Measurements from ENCODE around the gene HOXA5. TPM values are rescaled to one million over a fixed set of nuclear protein-coding genes. Genes with fewer than 3 reads are reported as not detected.
A peak's percentile ranks its signal among the peaks of the same experiment; 100 is the strongest.

Gene HOXA5
- total RNA-seq, 4 donors from 2014 or later, result 18.3 to 89.8 (median 31.6) TPM

DNA sequence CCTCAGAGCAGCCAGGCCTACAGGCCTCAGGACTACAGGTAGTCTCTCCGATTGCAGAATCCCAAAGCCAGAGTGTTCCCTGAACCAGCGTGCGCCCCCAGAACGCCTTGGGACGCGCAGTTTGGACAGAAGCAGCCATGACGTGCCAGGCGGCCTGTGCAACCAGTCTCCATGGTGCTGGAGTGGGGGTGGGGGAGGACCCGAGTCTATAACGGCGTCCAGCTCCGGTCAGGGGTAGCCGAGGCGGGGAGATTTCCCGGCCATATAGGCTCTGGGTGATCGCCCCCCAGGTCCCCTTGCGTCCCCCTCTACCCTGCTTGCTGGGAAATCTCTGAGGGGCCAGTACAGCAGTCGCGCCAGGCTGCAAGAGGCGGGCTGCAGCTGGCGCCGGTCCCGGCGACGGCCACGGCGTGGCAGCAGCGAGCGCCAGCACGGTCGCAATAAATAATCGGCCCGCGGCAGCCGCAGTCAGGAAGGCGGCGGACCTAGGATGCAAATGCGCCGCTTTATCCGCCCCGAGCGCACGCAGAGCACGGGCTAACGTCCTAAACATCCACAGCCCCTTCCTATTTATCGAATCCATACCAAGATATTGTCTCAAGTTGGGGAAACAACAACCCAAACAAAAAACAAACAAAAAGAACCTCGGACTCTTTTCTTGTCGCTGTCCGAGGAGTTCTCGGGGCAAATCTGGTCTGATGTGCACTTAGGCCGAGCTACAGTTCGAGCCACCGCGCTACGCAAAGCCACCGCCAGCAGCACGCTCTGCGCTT is 7.3 kb upstream of the HOXA5 start:
- H3K9me3 ChIP-seq, result no peaks in the 10 kb centered on the region
- in situ Hi-C loops (cut with MboI; ENCODE audit: low pct_ligation_motif_present in 1 of 4, low pct_unique_long_range_greater_than_20kb in 1 of 4, low sequenced_read_pairs in 3 of 4), result loop anchor here in 3 of 4 donors (10.0 to 25.0 kb wide), 4 partner anchors 786 to 1288 kb away; no protein-coding TSS in a partner anchor
- H3K27ac ChIP-seq, result peak overlapping the region; percentile 95 to 99 (median 98)
- DNase-seq, result peak; percentile 86
- H3K27me3 ChIP-seq, result peaks cover 58% of the 10 kb centered on the region
- 1% methylated on average over 48 of the region's 58 CpGs; no CpG with 5 or more reads in 1 of the 2 donors for WGBS, 2 donors (ENCODE audit: low coverage in 1 of 2)
- no peaks in the 10 kb centered on the region for H3K36me3 ChIP-seq
- peaks cover 21 to 85% (median 64%) of the 10 kb centered on the region in 4 donors for H3K4me1 ChIP-seq
- H3K4me3 ChIP-seq, result peak overlapping the region; percentile 71 to 81 (median 76)
- TF ChIP-seq EP300 (IDR thresholded peaks at IDR 0.05; ENCODE audit: low read depth) (no peak), POLR2AphosphoS5 (IDR thresholded peaks at IDR 0.05) (peak; percentile 96 to 98 (median 98)), POLR2A (IDR thresholded peaks at IDR 0.05) (peak; percentile 96)
- TF ChIP-seq, protein P1, sequence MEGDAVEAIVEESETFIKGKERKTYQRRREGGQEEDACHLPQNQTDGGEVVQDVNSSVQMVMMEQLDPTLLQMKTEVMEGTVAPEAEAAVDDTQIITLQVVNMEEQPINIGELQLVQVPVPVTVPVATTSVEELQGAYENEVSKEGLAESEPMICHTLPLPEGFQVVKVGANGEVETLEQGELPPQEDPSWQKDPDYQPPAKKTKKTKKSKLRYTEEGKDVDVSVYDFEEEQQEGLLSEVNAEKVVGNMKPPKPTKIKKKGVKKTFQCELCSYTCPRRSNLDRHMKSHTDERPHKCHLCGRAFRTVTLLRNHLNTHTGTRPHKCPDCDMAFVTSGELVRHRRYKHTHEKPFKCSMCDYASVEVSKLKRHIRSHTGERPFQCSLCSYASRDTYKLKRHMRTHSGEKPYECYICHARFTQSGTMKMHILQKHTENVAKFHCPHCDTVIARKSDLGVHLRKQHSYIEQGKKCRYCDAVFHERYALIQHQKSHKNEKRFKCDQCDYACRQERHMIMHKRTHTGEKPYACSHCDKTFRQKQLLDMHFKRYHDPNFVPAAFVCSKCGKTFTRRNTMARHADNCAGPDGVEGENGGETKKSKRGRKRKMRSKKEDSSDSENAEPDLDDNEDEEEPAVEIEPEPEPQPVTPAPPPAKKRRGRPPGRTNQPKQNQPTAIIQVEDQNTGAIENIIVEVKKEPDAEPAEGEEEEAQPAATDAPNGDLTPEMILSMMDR (IDR thresholded peaks at IDR 0.05), result peak; percentile 86 to 97 (median 93)
- intact Hi-C loops (cut with DNase I; ENCODE audit: low total_unique reads), result no loop called here

DNA sequence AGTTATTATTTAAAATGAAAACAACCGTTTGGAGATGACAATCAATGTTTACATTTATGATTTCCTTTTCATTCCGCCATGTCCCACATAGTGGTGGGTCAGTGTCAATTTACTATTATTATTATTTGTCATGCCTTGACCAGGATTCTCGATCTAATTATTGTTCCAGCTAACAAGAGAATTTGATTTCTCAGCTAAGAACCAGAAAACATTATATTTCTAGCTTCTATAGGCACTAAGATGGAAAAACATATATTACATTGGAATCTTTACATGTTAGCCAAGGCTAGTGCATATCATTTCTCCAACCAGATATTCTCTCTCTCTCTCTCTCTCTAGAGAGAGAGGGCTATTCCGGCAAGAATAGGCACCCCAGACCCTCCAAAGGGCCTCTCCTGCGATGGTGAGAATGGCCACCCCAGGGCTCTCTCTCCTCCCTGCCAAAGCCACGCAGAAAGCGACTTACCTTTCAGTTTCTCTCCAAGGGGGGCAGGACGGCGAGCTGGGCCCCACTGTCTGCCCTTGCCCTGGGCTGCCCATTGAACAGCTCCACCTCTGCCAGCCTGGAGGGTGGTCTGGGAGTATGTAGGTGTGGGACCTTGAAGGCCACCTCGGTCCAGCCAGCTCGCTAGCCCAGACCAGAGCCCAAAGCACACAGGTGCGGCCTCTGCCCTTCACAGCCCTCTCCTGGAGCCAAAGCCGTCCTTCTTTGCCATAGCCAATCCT is 6.5 kb upstream of the HOXA5 start:
- DNase-seq, result peak; percentile 40
- in situ Hi-C loops (cut with MboI; ENCODE audit: low pct_ligation_motif_present in 1 of 4, low pct_unique_long_range_greater_than_20kb in 1 of 4, low sequenced_read_pairs in 3 of 4) (loop anchor here in 3 of 4 donors (10.0 to 25.0 kb wide), 5 partner anchors 295 to 1288 kb away; no protein-coding TSS in a partner anchor), intact Hi-C loops (cut with DNase I; ENCODE audit: low total_unique reads) (loop anchor here (5.0 kb wide), 2 partner anchors 43 to 293 kb away; no protein-coding TSS in a partner anchor)
- WGBS, 2 donors (ENCODE audit: low coverage in 1 of 2), result 6 to 15% methylated on average over 3 to 13 of the region's 13 CpGs
- H3K27me3 ChIP-seq, result peaks cover 50% of the 10 kb centered on the region
- no peaks in the 10 kb centered on the region for H3K9me3 ChIP-seq
- no peak for TF ChIP-seq POLR2A (IDR thresholded peaks at IDR 0.05)
- no peak for TF ChIP-seq POLR2AphosphoS5 (IDR thresholded peaks at IDR 0.05)
- TF ChIP-seq EP300 (IDR thresholded peaks at IDR 0.05; ENCODE audit: low read depth), result no peak
- TF ChIP-seq, protein P1 (IDR thresholded peaks at IDR 0.05), result no peak
- H3K4me1 ChIP-seq, result peaks cover 18 to 86% (median 65%) of the 10 kb centered on the region in 4 donors
- peak overlapping the region; percentile 95 to 99 (median 98) for H3K27ac ChIP-seq
- no peaks in the 10 kb centered on the region for H3K36me3 ChIP-seq
- peak overlapping the region; percentile 71 to 81 (median 76) for H3K4me3 ChIP-seq

DNA sequence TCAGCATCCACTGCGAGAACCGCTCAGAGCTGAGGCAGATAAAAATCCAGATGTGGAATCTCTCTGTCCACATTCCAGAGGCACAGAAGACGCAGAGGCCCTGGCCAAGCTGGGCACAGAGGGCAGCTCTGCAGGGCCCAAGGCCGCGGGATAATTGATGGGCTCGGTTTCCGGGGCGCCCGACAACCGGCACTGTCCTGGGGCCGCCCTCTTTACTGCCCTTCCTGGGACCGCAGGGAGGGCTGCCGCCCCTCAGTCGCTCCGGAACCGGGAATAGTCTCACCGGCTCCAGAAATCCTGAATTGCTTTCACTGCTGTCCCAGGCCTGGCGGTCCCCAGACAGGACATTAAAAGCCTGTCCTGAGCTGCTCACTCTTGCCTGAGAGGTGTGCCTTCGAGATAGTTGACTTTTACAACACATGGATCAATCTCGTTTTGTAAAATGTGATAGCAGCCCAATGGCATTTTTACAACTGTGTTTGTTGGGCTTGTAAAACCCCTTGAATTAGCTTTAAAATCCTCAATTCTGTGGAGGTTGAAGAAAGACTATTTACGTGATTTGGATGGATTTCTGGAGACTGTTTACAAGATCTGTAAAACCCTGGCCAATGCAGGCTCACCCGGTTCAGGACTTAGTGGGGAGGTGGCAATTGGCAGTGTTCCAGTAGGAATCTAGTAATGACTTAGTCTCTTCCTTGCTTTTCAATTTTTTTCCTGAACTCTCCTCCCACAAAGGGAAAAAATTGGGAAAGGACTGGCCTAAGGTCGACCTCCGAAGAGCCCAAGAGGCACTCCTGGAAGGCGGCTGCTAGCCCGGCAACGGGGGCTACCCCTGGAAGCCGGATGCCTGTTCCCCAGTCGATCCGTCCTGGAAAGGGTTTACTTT is 5.5 kb upstream of the HOXA5 start:
- peak overlapping the region; percentile 95 to 99 (median 98) for H3K27ac ChIP-seq
- H3K4me3 ChIP-seq, result peak overlapping the region; percentile 54 to 79 (median 72)
- in situ Hi-C loops (cut with MboI; ENCODE audit: low pct_ligation_motif_present in 1 of 4, low pct_unique_long_range_greater_than_20kb in 1 of 4, low sequenced_read_pairs in 3 of 4), result loop anchor here in 3 of 4 donors (10.0 kb wide), 1 partner anchor 294 kb away; no protein-coding TSS in a partner anchor

More for the DNA sequence above, 5.5 kb upstream of the HOXA5 start:
- H3K27me3 ChIP-seq, result peaks cover 40% of the 10 kb centered on the region
- no peaks in the 10 kb centered on the region for H3K9me3 ChIP-seq
- H3K36me3 ChIP-seq, result no peaks in the 10 kb centered on the region
- TF ChIP-seq POLR2A (IDR thresholded peaks at IDR 0.05) (peak; percentile 17), POLR2AphosphoS5 (IDR thresholded peaks at IDR 0.05) (peak; percentile 34 to 61 (median 52)), EP300 (IDR thresholded peaks at IDR 0.05; ENCODE audit: low read depth) (no peak)
- TF ChIP-seq, protein P1 (IDR thresholded peaks at IDR 0.05), result no peak
- 9 to 20% methylated on average over 10 to 29 of the region's 30 CpGs for WGBS, 2 donors (ENCODE audit: low coverage in 1 of 2)
- DNase-seq, result peak; percentile 57
- H3K4me1 ChIP-seq, result peaks cover 11 to 87% (median 65%) of the 10 kb centered on the region in 4 donors
- intact Hi-C loops (cut with DNase I; ENCODE audit: low total_unique reads), result loop anchor here (5.0 kb wide), 2 partner anchors 42 to 292 kb away; no protein-coding TSS in a partner anchor
